ENCODE data around the gene TAB2.

The TAB2 gene

DNA sequence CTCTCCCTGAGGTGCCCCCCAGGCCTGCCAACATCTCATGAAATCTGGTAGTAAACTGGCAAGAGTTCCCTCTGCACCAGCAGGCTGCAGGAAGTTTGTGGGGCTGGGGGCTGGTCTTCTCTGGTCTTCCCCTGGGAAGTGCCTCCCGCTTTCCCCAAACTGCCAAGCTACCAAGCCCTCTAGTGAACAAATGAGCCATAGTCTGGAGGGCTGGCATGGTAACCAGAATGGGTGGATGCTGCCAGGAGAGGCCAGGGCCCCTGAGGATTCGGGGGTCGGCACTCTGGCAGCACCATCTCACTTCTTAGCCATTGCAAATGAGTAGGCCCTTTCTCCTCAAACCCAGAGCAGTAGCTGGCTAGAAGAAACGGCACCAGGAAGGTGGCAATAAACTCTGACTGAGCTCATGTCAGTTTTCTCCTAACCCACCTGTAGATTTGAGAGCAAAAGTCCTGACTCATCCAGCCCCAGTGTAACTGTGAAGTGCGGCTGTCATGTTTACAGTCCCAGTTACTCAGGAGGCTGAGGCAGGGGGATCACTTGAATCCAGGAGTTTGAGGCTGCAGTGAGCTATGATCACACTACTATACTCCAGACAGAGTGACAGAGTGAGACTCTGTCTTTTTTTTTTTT, 131.4 kb downstream of the TAB2 start:
- DNase-seq (ENCODE audit: low spot score) = no peak
- TF ChIP-seq, protein P1, sequence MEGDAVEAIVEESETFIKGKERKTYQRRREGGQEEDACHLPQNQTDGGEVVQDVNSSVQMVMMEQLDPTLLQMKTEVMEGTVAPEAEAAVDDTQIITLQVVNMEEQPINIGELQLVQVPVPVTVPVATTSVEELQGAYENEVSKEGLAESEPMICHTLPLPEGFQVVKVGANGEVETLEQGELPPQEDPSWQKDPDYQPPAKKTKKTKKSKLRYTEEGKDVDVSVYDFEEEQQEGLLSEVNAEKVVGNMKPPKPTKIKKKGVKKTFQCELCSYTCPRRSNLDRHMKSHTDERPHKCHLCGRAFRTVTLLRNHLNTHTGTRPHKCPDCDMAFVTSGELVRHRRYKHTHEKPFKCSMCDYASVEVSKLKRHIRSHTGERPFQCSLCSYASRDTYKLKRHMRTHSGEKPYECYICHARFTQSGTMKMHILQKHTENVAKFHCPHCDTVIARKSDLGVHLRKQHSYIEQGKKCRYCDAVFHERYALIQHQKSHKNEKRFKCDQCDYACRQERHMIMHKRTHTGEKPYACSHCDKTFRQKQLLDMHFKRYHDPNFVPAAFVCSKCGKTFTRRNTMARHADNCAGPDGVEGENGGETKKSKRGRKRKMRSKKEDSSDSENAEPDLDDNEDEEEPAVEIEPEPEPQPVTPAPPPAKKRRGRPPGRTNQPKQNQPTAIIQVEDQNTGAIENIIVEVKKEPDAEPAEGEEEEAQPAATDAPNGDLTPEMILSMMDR (IDR thresholded peaks at IDR 0.05; ENCODE audit: extremely low read depth, insufficient read depth, missing control alignments) = no peak
- in situ Hi-C loops (cut with MboI; ENCODE audit: low pct_unique_long_range_greater_than_20kb, low sequenced_read_pairs, unreplicated experiment) = no loop called here

DNA sequence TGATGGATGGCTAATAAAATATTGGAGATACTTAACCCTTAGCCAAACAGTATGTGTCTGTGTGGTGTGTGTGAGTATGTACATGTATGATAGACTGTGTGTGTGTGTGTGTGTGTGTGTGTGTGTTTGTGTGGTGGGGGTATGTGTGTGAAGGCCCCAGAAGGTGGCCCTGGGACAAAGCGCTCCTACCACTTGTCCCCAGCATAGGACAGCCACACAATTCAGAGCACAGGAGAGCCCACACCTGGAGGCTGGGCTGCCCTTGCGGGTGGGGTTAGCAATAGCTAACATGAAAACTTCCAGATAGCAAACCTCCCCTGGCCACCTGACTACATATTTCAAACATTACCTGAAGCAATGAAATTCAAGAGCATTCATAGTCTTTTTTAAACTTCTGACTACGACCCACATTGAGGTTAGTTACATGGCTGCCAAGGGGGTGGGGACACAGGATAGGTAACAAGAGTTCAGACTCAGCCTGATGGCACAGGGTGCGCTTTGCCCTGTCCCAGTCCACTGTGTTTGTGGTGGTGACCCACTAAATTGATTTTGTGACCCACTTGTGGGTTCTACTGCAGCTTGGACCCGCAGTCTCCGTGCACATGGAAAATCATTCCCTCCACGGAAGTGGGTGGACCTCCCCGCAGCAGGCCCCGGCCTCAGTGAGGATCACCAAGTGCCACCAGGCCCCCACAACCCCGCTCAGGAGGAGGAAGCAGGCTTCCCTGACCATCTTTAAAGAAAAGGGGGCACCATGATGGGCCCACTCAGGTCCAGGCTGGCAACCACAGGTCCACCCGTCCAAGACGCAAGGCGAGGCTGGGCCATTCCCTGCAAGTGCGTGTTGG, 132.5 kb downstream of the TAB2 start:
- DNase-seq (ENCODE audit: low spot score) = no peak
- TF ChIP-seq, protein P1 (IDR thresholded peaks at IDR 0.05; ENCODE audit: extremely low read depth, insufficient read depth, missing control alignments) = no peak
- in situ Hi-C loops (cut with MboI; ENCODE audit: low pct_unique_long_range_greater_than_20kb, low sequenced_read_pairs, unreplicated experiment) = no loop called here

DNA sequence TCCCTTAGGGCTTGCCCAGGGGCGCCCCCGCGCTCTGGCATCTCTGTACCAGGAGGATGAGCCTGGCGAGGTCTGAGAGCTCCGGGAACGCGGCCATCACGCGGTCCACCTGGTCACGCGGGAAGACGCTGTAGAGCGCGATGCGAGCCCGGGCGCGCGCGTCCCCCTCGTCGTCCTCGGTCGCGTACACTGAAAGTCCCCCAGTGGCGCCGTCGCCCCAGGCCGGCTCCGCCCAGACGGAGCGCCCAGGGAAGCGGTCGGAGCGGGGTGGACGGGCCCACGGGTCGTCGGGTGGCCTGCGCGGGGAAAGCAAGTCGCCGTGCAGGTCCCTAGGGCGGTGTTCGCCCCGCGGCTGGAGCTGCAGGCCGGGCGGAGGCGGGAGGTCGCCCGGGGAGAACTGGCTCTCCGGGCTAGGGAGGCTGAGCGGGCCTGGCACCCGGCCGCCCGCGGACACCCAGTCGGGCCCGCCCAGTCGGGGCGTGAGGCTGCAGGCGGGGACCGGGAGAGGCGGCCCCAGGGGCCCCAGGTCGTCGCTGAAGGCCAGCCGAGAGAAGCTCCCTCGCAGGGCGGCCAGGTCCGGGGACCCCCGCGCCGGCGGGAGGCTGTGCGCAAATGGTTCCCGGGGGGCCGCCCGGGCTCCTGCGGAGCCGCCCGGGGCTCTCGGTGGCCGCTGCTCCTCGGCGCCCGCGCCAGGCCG, 133.3 kb downstream of the TAB2 start:
- DNase-seq (ENCODE audit: low spot score) = no peak
- in situ Hi-C loops (cut with MboI; ENCODE audit: low pct_unique_long_range_greater_than_20kb, low sequenced_read_pairs, unreplicated experiment) = no loop called here
- TF ChIP-seq, protein P1 (IDR thresholded peaks at IDR 0.05; ENCODE audit: extremely low read depth, insufficient read depth, missing control alignments) = no peak

DNA sequence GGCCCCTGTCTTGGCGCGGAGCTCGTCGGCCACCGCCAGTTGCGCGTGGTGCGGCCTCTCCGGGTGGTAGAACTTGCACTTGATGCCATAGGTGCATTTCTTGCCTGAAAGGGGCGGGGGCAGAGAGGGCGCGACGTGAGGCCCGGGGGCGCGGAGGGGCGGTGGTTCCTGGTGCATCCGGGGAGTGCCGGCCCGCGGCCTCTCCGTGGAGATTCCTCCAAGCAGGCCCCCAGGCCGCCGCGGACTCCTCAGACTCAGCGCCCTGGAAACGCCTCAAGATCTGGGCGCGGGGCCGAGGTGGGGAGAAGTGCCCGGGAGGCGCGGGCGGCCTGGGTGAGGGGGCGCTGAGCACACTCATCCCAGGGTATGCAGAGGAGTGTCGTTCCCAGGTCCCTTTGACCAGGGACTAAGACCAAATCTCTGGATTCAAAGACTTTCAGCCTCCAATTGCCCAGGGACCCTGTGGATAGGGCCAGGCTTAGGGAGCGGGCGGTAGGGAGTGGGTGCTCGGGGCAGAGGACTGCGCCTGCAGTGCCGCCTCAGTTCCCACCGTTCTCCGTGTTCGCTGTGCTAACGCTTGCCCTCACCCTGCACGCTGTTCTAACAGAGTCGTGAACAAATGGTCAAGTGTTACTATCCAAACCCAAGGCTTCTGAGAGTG, 134.0 kb downstream of the TAB2 start:
- in situ Hi-C loops (cut with MboI; ENCODE audit: low pct_unique_long_range_greater_than_20kb, low sequenced_read_pairs, unreplicated experiment) = no loop called here

DNA sequence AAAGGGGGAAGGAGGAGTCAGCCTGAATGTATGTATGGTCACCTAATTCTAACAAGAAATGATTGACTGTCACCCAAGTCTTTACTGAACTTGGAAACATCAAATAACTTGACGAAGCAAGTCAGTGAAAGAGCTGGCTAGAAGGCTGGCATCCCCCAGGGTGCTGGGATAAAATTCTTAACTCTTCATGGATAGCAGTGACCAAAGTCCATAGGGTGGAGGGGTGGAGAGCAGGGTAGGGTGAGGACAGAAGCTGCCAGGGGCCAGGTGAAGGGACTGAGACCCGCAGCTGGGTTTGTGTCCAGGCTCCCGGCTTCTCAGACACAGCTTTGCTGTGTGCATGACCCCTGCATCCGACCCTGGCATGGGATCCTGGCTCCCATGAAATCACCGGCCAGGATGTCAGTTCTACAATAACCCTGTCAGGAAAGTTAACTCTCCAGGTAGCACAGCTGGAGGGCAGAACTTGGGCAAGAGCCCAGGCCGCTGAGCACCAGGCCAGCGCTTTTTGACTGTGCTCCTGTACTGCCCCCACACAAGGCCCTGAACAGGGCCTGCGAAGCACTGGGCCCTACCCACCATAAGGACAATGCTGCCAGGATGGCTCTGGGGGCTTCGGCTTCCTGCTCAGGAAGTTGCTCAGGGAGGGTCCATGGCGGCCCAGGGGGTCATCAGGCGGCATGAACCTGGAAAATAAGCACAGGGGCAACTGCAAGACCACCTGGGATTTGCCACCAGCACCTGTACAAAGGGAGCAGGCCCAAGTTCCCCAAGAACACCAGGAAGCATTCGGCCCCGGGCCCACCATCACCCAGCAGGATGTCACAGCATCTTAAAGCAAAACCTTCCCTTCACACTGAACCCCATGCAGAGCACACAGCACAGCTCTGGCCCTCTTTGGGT, 134.8 kb downstream of the TAB2 start:
- DNase-seq (ENCODE audit: low spot score) = no peak
- in situ Hi-C loops (cut with MboI; ENCODE audit: low pct_unique_long_range_greater_than_20kb, low sequenced_read_pairs, unreplicated experiment) = no loop called here
- TF ChIP-seq, protein P1 (IDR thresholded peaks at IDR 0.05; ENCODE audit: extremely low read depth, insufficient read depth, missing control alignments) = no peak

More for the DNA sequence above, 134.0 kb downstream of the TAB2 start:
- TF ChIP-seq, protein P1 (IDR thresholded peaks at IDR 0.05; ENCODE audit: extremely low read depth, insufficient read depth, missing control alignments) = no peak
- DNase-seq (ENCODE audit: low spot score) = no peak
